OCI-M2 (cell line): ENCODE measurements around the gene PTPRN2.
"Not testable (repeated sequence)": the region's sequence is repeated elsewhere in the genome, so short reads cannot be mapped to it uniquely, and the experiment has no call there.

Source experiments
- DNase-seq: peaks from one replicate; lab custom pipeline; 2025; ENCODE audit not compliant: unreplicated experiment; lab: John Stamatoyannopoulos, UW

Gene PTPRN2

GRCh38 chr7:158260567-158261361 is 326.9 kb downstream of the PTPRN2 start:
- no peak for DNase-seq

- no peak for DNase-seq
These were observed 327.8 kb downstream of the PTPRN2 start for GRCh38 chr7:158259671-158260418.

GRCh38 chr7:158259141-158259540 is 328.5 kb downstream of the PTPRN2 start:
- no peak for DNase-seq

- no peak for DNase-seq
These were observed 329.1 kb downstream of the PTPRN2 start for GRCh38 chr7:158258411-158259130.

- DNase-seq = no peak
These were observed 329.9 kb downstream of the PTPRN2 start for GRCh38 chr7:158257516-158258410.

- DNase-seq = no peak
These were observed 330.6 kb downstream of the PTPRN2 start for GRCh38 chr7:158257001-158257400.

- no peak for DNase-seq
These were observed 331.4 kb downstream of the PTPRN2 start for GRCh38 chr7:158256091-158256816.

GRCh38 chr7:158255558-158255957 is 332.1 kb downstream of the PTPRN2 start:
- DNase-seq = no peak

GRCh38 chr7:158255156-158255555 is 332.5 kb downstream of the PTPRN2 start:
- DNase-seq = no peak

GRCh38 chr7:158253670-158254045 is 334.0 kb downstream of the PTPRN2 start:
- DNase-seq = not testable (repeated sequence)

- no peak for DNase-seq
These were observed 334.6 kb downstream of the PTPRN2 start for GRCh38 chr7:158252837-158253669.

GRCh38 chr7:158252081-158252836 is 335.4 kb downstream of the PTPRN2 start:
- no peak for DNase-seq

GRCh38 chr7:158251061-158251965 is 336.3 kb downstream of the PTPRN2 start:
- DNase-seq = no peak

GRCh38 chr7:158249692-158250091 is 337.9 kb downstream of the PTPRN2 start:
- no peak for DNase-seq

- DNase-seq = no peak
These were observed 338.8 kb downstream of the PTPRN2 start for GRCh38 chr7:158248816-158249215.

- no peak for DNase-seq
These were observed 339.7 kb downstream of the PTPRN2 start for GRCh38 chr7:158247758-158248487.
